Activated naive CD4-positive, alpha-beta T cell treated with anti-CD3 and anti-CD28 coated beads, Interleukin-2, amount 50 U/mL, for 24 hours (primary cell): ENCODE results near the gene MUS81.
A peak's percentile ranks its signal among the peaks of the same experiment; 100 is the strongest.
"Not testable (repeated sequence)": the region's sequence is repeated elsewhere in the genome, so short reads cannot be mapped to it uniquely, and the experiment has no call there.

Experiments used
- H3K27ac Mint-ChIP-seq: one replicate; pipeline ENCODE4 v1.8.0; 2021; ENCODE audit warnings: mild to moderate bottlenecking, mixed read lengths
- H3K27me3 Mint-ChIP-seq: one replicate; pipeline ENCODE4 v1.8.0; 2021; ENCODE audit warnings: mixed read lengths
- H3K36me3 Mint-ChIP-seq: one replicate; pipeline ENCODE4 v1.8.0; 2021; ENCODE audit warnings: mixed read lengths
- H3K4me1 Mint-ChIP-seq: one replicate; pipeline ENCODE4 v1.8.0; 2021; ENCODE audit warnings: mixed read lengths
- H3K4me3 Mint-ChIP-seq: one replicate; pipeline ENCODE4 v1.8.0; 2021; ENCODE audit warnings: mild to moderate bottlenecking, mixed read lengths
- H3K9me3 Mint-ChIP-seq: one replicate; pipeline ENCODE4 v1.8.0; 2021; ENCODE audit warnings: mixed read lengths

The MUS81 gene

GRCh38 chr11:65888163-65888814 lies 28.1 kb downstream of the MUS81 start, which contains the start of gene FIBP:
Gene FIBP (minus strand): TSS chr11:65888471. CDS start chr11:65888418, 53 bp downstream.
- H3K27me3 Mint-ChIP-seq = no peaks in the 10 kb centered on the region
- peak within 1 kb of the TSS; percentile 98 for H3K4me3 Mint-ChIP-seq
- H3K9me3 Mint-ChIP-seq = no peaks in the 10 kb centered on the region
- peaks cover 45% of the 10 kb centered on the region for H3K4me1 Mint-ChIP-seq
- peak within 1 kb of the TSS; percentile 83 for H3K27ac Mint-ChIP-seq
- H3K36me3 Mint-ChIP-seq = peaks cover 11% of the 10 kb centered on the region

GRCh38 chr11:65890324-65891218 lies 30.3 kb downstream of the MUS81 start, which contains the start of gene CCDC85B:
Gene CCDC85B (plus strand): TSS chr11:65890673. CDS start chr11:65890784, 111 bp downstream.
- Mint-ChIP-seq H3K27me3 (no peaks in the 10 kb centered on the region), H3K4me3 (peak within 1 kb of the TSS; percentile 98), H3K36me3 (peaks cover 10% of the 10 kb centered on the region), H3K27ac (peak within 1 kb of the TSS; percentile 98), H3K9me3 (no peaks in the 10 kb centered on the region), H3K4me1 (peaks cover 57% of the 10 kb centered on the region)

GRCh38 chr11:65891219-65892136 lies 31.2 kb downstream of the MUS81 start:
- peak overlapping the region; percentile 42 for H3K27ac Mint-ChIP-seq
- H3K36me3 Mint-ChIP-seq = peaks cover 14% of the 10 kb centered on the region
- H3K4me3 Mint-ChIP-seq = peak overlapping the region; percentile 81
- peaks cover 64% of the 10 kb centered on the region for H3K4me1 Mint-ChIP-seq
- H3K27me3 Mint-ChIP-seq = no peaks in the 10 kb centered on the region
- H3K9me3 Mint-ChIP-seq = no peaks in the 10 kb centered on the region

GRCh38 chr11:65892137-65892540 lies 31.9 kb downstream of the MUS81 start:
- Mint-ChIP-seq H3K27ac (peak overlapping the region; percentile 97), H3K4me3 (peak overlapping the region; percentile 81), H3K36me3 (peaks cover 18% of the 10 kb centered on the region), H3K4me1 (peaks cover 64% of the 10 kb centered on the region)
- not testable (repeated sequence) for H3K9me3 Mint-ChIP-seq, H3K27me3 Mint-ChIP-seq

GRCh38 chr11:65892661-65893317 lies 32.6 kb downstream of the MUS81 start:
- Mint-ChIP-seq H3K27ac (peak overlapping the region; percentile 97), H3K4me3 (peak overlapping the region; percentile 81), H3K27me3 (no peaks in the 10 kb centered on the region), H3K9me3 (no peaks in the 10 kb centered on the region), H3K36me3 (peaks cover 19% of the 10 kb centered on the region), H3K4me1 (peaks cover 69% of the 10 kb centered on the region)

GRCh38 chr11:65894034-65894591 lies 33.9 kb downstream of the MUS81 start:
- no peaks in the 10 kb centered on the region for H3K27me3 Mint-ChIP-seq
- peaks cover 65% of the 10 kb centered on the region for H3K4me1 Mint-ChIP-seq
- H3K4me3 Mint-ChIP-seq = peak overlapping the region; percentile 81
- H3K27ac Mint-ChIP-seq = peak overlapping the region; percentile 18
- H3K9me3 Mint-ChIP-seq = no peaks in the 10 kb centered on the region
- peaks cover 22% of the 10 kb centered on the region for H3K36me3 Mint-ChIP-seq

GRCh38 chr11:65895482-65895981 lies 35.3 kb downstream of the MUS81 start:
- Mint-ChIP-seq H3K4me3 (peak overlapping the region; percentile 24), H3K4me1 (peaks cover 53% of the 10 kb centered on the region)

GRCh38 chr11:65896034-65896999 lies 36.1 kb downstream of the MUS81 start:
- Mint-ChIP-seq H3K4me3 (peak overlapping the region; percentile 24), H3K9me3 (no peaks in the 10 kb centered on the region), H3K27ac (peak overlapping the region; percentile 8), H3K36me3 (peaks cover 22% of the 10 kb centered on the region), H3K4me1 (peaks cover 60% of the 10 kb centered on the region), H3K27me3 (no peaks in the 10 kb centered on the region)

More at GRCh38 chr11:65895482-65895981, 35.3 kb downstream of the MUS81 start:
- Mint-ChIP-seq H3K27me3 (no peaks in the 10 kb centered on the region), H3K9me3 (no peaks in the 10 kb centered on the region), H3K36me3 (peaks cover 22% of the 10 kb centered on the region), H3K27ac (peak overlapping the region; percentile 85)

- peak overlapping the region; percentile 65 for H3K4me3 Mint-ChIP-seq
- peaks cover 59% of the 10 kb centered on the region for H3K4me1 Mint-ChIP-seq
- peak overlapping the region; percentile 70 for H3K27ac Mint-ChIP-seq
- H3K36me3 Mint-ChIP-seq = peaks cover 22% of the 10 kb centered on the region
- H3K9me3 Mint-ChIP-seq = no peaks in the 10 kb centered on the region
- no peaks in the 10 kb centered on the region for H3K27me3 Mint-ChIP-seq
Measured at GRCh38 chr11:65897020-65897471, 36.8 kb downstream of the MUS81 start.

GRCh38 chr11:65898656-65899355 lies 38.6 kb downstream of the MUS81 start:
- peak overlapping the region; percentile 93 for H3K4me3 Mint-ChIP-seq
- no peaks in the 10 kb centered on the region for H3K27me3 Mint-ChIP-seq
- peaks cover 15% of the 10 kb centered on the region for H3K36me3 Mint-ChIP-seq
- no peaks in the 10 kb centered on the region for H3K9me3 Mint-ChIP-seq
- peak overlapping the region; percentile 97 for H3K27ac Mint-ChIP-seq
- peaks cover 41% of the 10 kb centered on the region for H3K4me1 Mint-ChIP-seq

GRCh38 chr11:65899356-65900124 lies 39.3 kb downstream of the MUS81 start:
- Mint-ChIP-seq H3K27me3 (no peaks in the 10 kb centered on the region), H3K36me3 (peaks cover 13% of the 10 kb centered on the region), H3K9me3 (no peaks in the 10 kb centered on the region), H3K27ac (peak overlapping the region; percentile 93), H3K4me1 (peaks cover 35% of the 10 kb centered on the region), H3K4me3 (peak overlapping the region; percentile 93)
